CD4-positive, alpha-beta memory T cell (primary cell): ENCODE measurements around the gene SP4. TPM values are rescaled to one million over a fixed set of nuclear protein-coding genes. Genes with fewer than 3 reads are reported as not detected.
A peak's percentile ranks its signal among the peaks of the same experiment; 100 is the strongest.

ENCODE experiments used
- CTCF ChIA-PET: fragments of 350-600 bp; sonication (Branson Sonifier 250); formaldehyde crosslinking; loops from one replicate; lab custom pipeline; 2021; ENCODE audit warnings: inconsistent platforms; ENCODE audit not compliant: partially characterized antibody; lab: Charles Lee
- POLR2A ChIA-PET: fragments of 350-600 bp; sonication (Branson Sonifier 250); formaldehyde crosslinking; loops from one replicate; lab custom pipeline; 2021; ENCODE audit not compliant: partially characterized antibody; lab: Charles Lee
- DNase-seq, 5 donors: peaks; one replicate each; pipeline versions ENCODE4 v3.0.0 to v3.0.0-alpha.2; 2020 to 2022; ENCODE audit warnings: mixed read lengths in 1 of 5
- H3K27ac ChIP-seq: one replicate; pipeline ENCODE4 v1.7.0; 2013; ENCODE audit warnings: low read depth, low read length
- H3K27me3 ChIP-seq: 2 replicates; pipeline ENCODE4 v1.7.0; 2013; ENCODE audit warnings: mild to moderate bottlenecking, low read length, moderate library complexity; ENCODE audit not compliant: insufficient read depth
- H3K36me3 ChIP-seq: 2 replicates; pipeline ENCODE4 v1.7.0; 2013; ENCODE audit warnings: mild to moderate bottlenecking, low read length, moderate library complexity; ENCODE audit not compliant: insufficient read depth
- H3K4me1 ChIP-seq: 2 replicates; pipeline ENCODE4 v1.7.0; 2013; ENCODE audit warnings: mild to moderate bottlenecking, low read length, moderate library complexity; ENCODE audit not compliant: insufficient read depth
- H3K4me3 ChIP-seq, 2 donors: one replicate each; pipeline ENCODE4 v1.7.0; 2013; ENCODE audit warnings: low read length in 2 of 2, mild to moderate bottlenecking in 1 of 2
- H3K9me3 ChIP-seq, 2 donors: one replicate each; pipeline ENCODE4 v1.7.0; 2013; ENCODE audit warnings: low read length in 2 of 2, control low read depth in 1 of 2; ENCODE audit not compliant: control insufficient read depth in 1 of 2
- H3K27ac Mint-ChIP-seq, 7 donors: one replicate each; pipeline ENCODE4 v1.8.0; 2020 to 2021; ENCODE audit warnings: mixed read lengths in 7 of 7, mild to moderate bottlenecking in 6 of 7, inconsistent platforms in 3 of 7, moderate library complexity in 3 of 7
- H3K27me3 Mint-ChIP-seq, 2 donors: one replicate each; pipeline ENCODE4 v1.8.0; 2020 to 2021; ENCODE audit warnings: mixed read lengths in 2 of 2
- H3K36me3 Mint-ChIP-seq, 2 donors: one replicate each; pipeline ENCODE4 v1.8.0; 2020 to 2021; ENCODE audit warnings: mixed read lengths in 2 of 2, inconsistent platforms in 1 of 2, mild to moderate bottlenecking in 1 of 2
- H3K4me1 Mint-ChIP-seq, 4 donors: one replicate each; pipeline ENCODE4 v1.8.0; 2020 to 2021; ENCODE audit warnings: mixed read lengths in 4 of 4, mild to moderate bottlenecking in 1 of 4
- H3K4me3 Mint-ChIP-seq, 8 donors: one replicate each; pipeline ENCODE4 v1.8.0; 2020 to 2021; ENCODE audit warnings: mixed read lengths in 8 of 8, mild to moderate bottlenecking in 7 of 8, moderate library complexity in 6 of 8, inconsistent platforms in 3 of 8
- H3K9me3 Mint-ChIP-seq, 8 donors: one replicate each; pipeline ENCODE4 v1.8.0; 2020 to 2021; ENCODE audit warnings: mixed read lengths in 8 of 8, mild to moderate bottlenecking in 5 of 8, inconsistent platforms in 3 of 8, moderate library complexity in 1 of 8
- intact Hi-C: fragments of 100-400 bp; cut with micrococcal nuclease; formaldehyde crosslinking; loops from one replicate; pipeline ENCODE4 v1.15.1; 2023
- polyA plus RNA-seq, 2 donors: library from polyadenylated mRNA; unstranded; fragments of 300-500 nt; fragmentation: Illumina TruSeq; gene quantifications; one replicate each; pipeline ENCODE4 v1.2.3, GENCODE V29; 2021
- total RNA-seq, 2 experiments: library from RNA; stranded (reverse); gene quantifications; one replicate each; pipeline ENCODE4 v1.2.3, GENCODE V29; 2021

Gene SP4
- total and polyA plus RNA-seq, 4 experiments from 2014 or later = 8.2 to 47.4 (median 28.6) TPM

GRCh38 chr7:21486511-21486910 lies 58.6 kb downstream of the SP4 start:
- H3K27ac ChIP-seq = no peak overlapping the region
- H3K4me1 ChIP-seq = no peaks in the 10 kb centered on the region
- no peak overlapping the region for H3K4me3 ChIP-seq
- H3K27ac Mint-ChIP-seq = no peak overlapping the region
- no peak for DNase-seq
- no peak overlapping the region for H3K4me3 Mint-ChIP-seq
- no peaks in the 10 kb centered on the region for H3K9me3 ChIP-seq
- H3K36me3 ChIP-seq = peaks cover 4% of the 10 kb centered on the region
- peaks cover 0 to 7% (median 1%) of the 10 kb centered on the region in 8 donors for H3K9me3 Mint-ChIP-seq
- H3K36me3 Mint-ChIP-seq = peaks cover 57 to 64% of the 10 kb centered on the region in 2 donors
- H3K4me1 Mint-ChIP-seq = peaks cover 20 to 34% (median 25%) of the 10 kb centered on the region in 4 donors
- H3K27me3 Mint-ChIP-seq = no peaks in the 10 kb centered on the region
- H3K27me3 ChIP-seq = no peaks in the 10 kb centered on the region
- intact Hi-C loops = no loop called here
- CTCF ChIA-PET = interaction anchor here (2.1 kb wide), 1 partner anchor 13 kb away, joined by 5 read pairs; no protein-coding TSS in a partner anchor
- POLR2A ChIA-PET = no interaction called here

- H3K36me3 ChIP-seq = no peaks in the 10 kb centered on the region
- no peak overlapping the region for H3K27ac Mint-ChIP-seq
- H3K9me3 ChIP-seq = no peaks in the 10 kb centered on the region
- DNase-seq = no peak
- H3K4me3 ChIP-seq = no peak overlapping the region
- intact Hi-C loops = no loop called here
- no peaks in the 10 kb centered on the region for H3K27me3 ChIP-seq
- peaks cover 63 to 79% of the 10 kb centered on the region in 2 donors for H3K36me3 Mint-ChIP-seq
- H3K4me1 Mint-ChIP-seq = peaks cover 0 to 4% (median 2%) of the 10 kb centered on the region in 4 donors
- H3K27ac ChIP-seq = no peak overlapping the region
- H3K27me3 Mint-ChIP-seq = no peaks in the 10 kb centered on the region
- ChIA-PET POLR2A (no interaction called here), CTCF (no interaction called here)
- no peak overlapping the region for H3K4me3 Mint-ChIP-seq
- H3K4me1 ChIP-seq = no peaks in the 10 kb centered on the region
- H3K9me3 Mint-ChIP-seq = peaks cover 0 to 48% (median 27%) of the 10 kb centered on the region in 8 donors
Measured at GRCh38 chr7:21495731-21496130, 67.8 kb downstream of the SP4 start.

GRCh38 chr7:21497072-21497471 lies 69.2 kb downstream of the SP4 start:
- Mint-ChIP-seq H3K4me1 (peaks cover 0 to 4% (median 2%) of the 10 kb centered on the region in 4 donors), H3K27ac (no peak overlapping the region), H3K27me3 (no peaks in the 10 kb centered on the region), H3K36me3 (peaks cover 66 to 80% of the 10 kb centered on the region in 2 donors), H3K4me3 (no peak overlapping the region), H3K9me3 (peaks cover 0 to 43% (median 17%) of the 10 kb centered on the region in 8 donors)
- intact Hi-C loops = no loop called here
- ChIA-PET POLR2A (no interaction called here), CTCF (interaction anchor here (1.0 kb wide), 1 partner anchor 9 kb away, joined by 5 read pairs; no protein-coding TSS in a partner anchor)
- H3K4me3 ChIP-seq = no peak overlapping the region
- no peaks in the 10 kb centered on the region for H3K4me1 ChIP-seq
- no peaks in the 10 kb centered on the region for H3K27me3 ChIP-seq
- no peaks in the 10 kb centered on the region for H3K36me3 ChIP-seq
- no peaks in the 10 kb centered on the region for H3K9me3 ChIP-seq
- no peak for DNase-seq
- no peak overlapping the region for H3K27ac ChIP-seq

DNA sequence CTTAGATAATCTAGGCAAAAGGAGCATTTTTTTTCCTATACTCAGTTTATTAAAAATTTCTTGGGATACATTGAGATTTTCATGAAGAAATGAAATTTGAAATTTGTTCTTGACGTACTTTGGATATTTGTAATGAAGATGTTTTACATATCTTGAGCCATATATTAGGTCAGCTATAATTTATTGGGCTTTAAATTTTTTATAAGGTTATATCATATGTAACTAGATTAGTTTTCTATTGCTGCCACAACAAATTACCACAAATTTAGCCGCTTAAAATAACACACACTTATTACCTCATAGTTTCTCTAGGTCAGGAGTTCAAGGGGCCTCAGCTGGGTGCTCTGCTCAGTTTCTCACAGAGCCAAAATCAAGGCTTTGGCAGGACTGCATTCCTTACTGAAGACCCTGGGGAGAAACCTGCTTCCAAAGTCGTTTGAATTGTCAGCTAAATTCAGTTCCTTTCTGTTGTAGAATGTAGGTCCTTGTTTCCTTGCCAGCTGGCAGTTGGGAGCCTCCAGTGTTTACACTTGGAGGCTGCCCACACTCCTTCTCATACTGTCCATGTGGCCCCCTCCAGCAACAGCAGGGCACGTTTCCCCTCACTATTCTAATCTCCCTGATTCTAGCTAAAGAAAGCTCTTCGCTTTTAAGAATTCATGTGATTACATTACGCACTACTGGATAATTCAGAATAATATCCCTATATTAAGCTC lies 72.4 kb downstream of the SP4 start:
- no peaks in the 10 kb centered on the region for H3K27me3 ChIP-seq
- no peak for DNase-seq
- CTCF ChIA-PET = interaction anchor here (0.5 to 1.1 kb wide), 3 partner anchors 20 to 238 kb away, joined by 3 read pairs; no protein-coding TSS in a partner anchor
- POLR2A ChIA-PET = no interaction called here
- intact Hi-C loops = no loop called here
- no peaks in the 10 kb centered on the region for H3K36me3 ChIP-seq
- H3K4me3 ChIP-seq = no peak overlapping the region
- peaks cover 0 to 4% (median 2%) of the 10 kb centered on the region in 4 donors for H3K4me1 Mint-ChIP-seq
- peaks cover 76 to 86% of the 10 kb centered on the region in 2 donors for H3K36me3 Mint-ChIP-seq
- H3K4me3 Mint-ChIP-seq = no peak overlapping the region
- no peak overlapping the region for H3K27ac ChIP-seq
- H3K9me3 ChIP-seq = no peaks in the 10 kb centered on the region
- H3K9me3 Mint-ChIP-seq = peaks cover 3 to 29% (median 15%) of the 10 kb centered on the region in 8 donors
- no peaks in the 10 kb centered on the region for H3K4me1 ChIP-seq
- peak overlapping the region in 1 of 7 donors; percentile 30 for H3K27ac Mint-ChIP-seq
- no peaks in the 10 kb centered on the region for H3K27me3 Mint-ChIP-seq

GRCh38 chr7:21504021-21504420 lies 76.1 kb downstream of the SP4 start:
- Mint-ChIP-seq H3K4me3 (no peak overlapping the region), H3K4me1 (peaks cover 0 to 7% (median 2%) of the 10 kb centered on the region in 4 donors), H3K27ac (no peak overlapping the region), H3K36me3 (peaks cover 83 to 87% of the 10 kb centered on the region in 2 donors), H3K27me3 (no peaks in the 10 kb centered on the region), H3K9me3 (peaks cover 9 to 36% (median 26%) of the 10 kb centered on the region in 8 donors)
- no peak for DNase-seq
- H3K36me3 ChIP-seq = peaks cover 7% of the 10 kb centered on the region
- intact Hi-C loops = no loop called here
- H3K4me3 ChIP-seq = no peak overlapping the region
- H3K27ac ChIP-seq = no peak overlapping the region
- no peaks in the 10 kb centered on the region for H3K9me3 ChIP-seq
- ChIA-PET CTCF (interaction anchor here (1.7 to 1.8 kb wide), 2 partner anchors 23 to 247 kb away, joined by 4 to 7 read pairs; no protein-coding TSS in a partner anchor), POLR2A (no interaction called here)
- H3K27me3 ChIP-seq = no peaks in the 10 kb centered on the region
- H3K4me1 ChIP-seq = no peaks in the 10 kb centered on the region

GRCh38 chr7:21507627-21508343 lies 79.9 kb downstream of the SP4 start:
- ChIA-PET POLR2A (no interaction called here), CTCF (interaction anchor here (0.8 to 2.5 kb wide), 3 partner anchors 244 to 256 kb away, joined by 3 to 19 read pairs (median 3); no protein-coding TSS in a partner anchor)
- Histone ChIP-seq H3K4me1 (no peaks in the 10 kb centered on the region), H3K9me3 (no peaks in the 10 kb centered on the region), H3K4me3 (no peak overlapping the region), H3K27me3 (no peaks in the 10 kb centered on the region), H3K27ac (no peak overlapping the region), H3K36me3 (peaks cover 13% of the 10 kb centered on the region)
- Mint-ChIP-seq H3K36me3 (peaks cover 76 to 83% of the 10 kb centered on the region in 2 donors), H3K27ac (peak overlapping the region in 2 of 7 donors; percentile 13 to 19), H3K9me3 (peaks cover 2 to 36% (median 25%) of the 10 kb centered on the region in 8 donors), H3K4me3 (no peak overlapping the region), H3K27me3 (no peaks in the 10 kb centered on the region), H3K4me1 (peaks cover 0 to 6% (median 2%) of the 10 kb centered on the region in 4 donors)
- intact Hi-C loops = loop anchor here (1.0 kb wide), 1 partner anchor 251 kb away; no protein-coding TSS in a partner anchor
- DNase-seq = peak in 3 of 5 donors; percentile 12 to 19 (median 17)

DNA sequence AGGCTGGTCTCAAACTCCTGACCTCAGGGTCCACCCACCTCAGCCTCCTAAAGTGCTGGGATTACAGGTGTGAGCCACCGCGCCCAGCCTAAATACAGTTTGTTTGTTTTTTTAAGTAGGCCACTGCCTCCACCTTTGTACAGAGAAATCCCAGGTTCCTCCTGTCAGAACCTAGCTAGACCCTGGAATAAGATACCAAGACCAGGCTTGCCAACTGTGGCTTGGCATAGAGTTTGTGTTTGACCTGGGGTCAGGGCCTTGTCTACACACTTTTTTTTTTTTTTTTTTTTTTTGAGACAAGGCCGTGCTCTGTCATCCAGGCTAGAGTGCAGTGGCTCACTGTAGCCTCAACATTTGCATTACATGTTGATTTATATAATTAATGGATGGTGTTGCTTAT lies 80.7 kb downstream of the SP4 start:
- Histone ChIP-seq H3K36me3 (peaks cover 13% of the 10 kb centered on the region), H3K4me1 (no peaks in the 10 kb centered on the region), H3K27ac (no peak overlapping the region), H3K9me3 (no peaks in the 10 kb centered on the region), H3K27me3 (no peaks in the 10 kb centered on the region), H3K4me3 (no peak overlapping the region)
- intact Hi-C loops = no loop called here
- peaks cover 2 to 36% (median 24%) of the 10 kb centered on the region in 8 donors for H3K9me3 Mint-ChIP-seq
- H3K27me3 Mint-ChIP-seq = no peaks in the 10 kb centered on the region
- no peak overlapping the region for H3K27ac Mint-ChIP-seq
- ChIA-PET CTCF (interaction anchor here (0.8 to 2.5 kb wide), 2 partner anchors 253 to 257 kb away, joined by 3 to 19 read pairs; no protein-coding TSS in a partner anchor), POLR2A (no interaction called here)
- peaks cover 0 to 7% (median 2%) of the 10 kb centered on the region in 4 donors for H3K4me1 Mint-ChIP-seq
- peaks cover 71 to 79% of the 10 kb centered on the region in 2 donors for H3K36me3 Mint-ChIP-seq
- H3K4me3 Mint-ChIP-seq = no peak overlapping the region
- no peak for DNase-seq
